ENCODE data around the gene STEAP2. TPM values are rescaled to one million over a fixed set of nuclear protein-coding genes. Genes with fewer than 3 reads are reported as not detected.

The STEAP2 gene
- polyA plus RNA-seq, 3 donors = not detected

DNA sequence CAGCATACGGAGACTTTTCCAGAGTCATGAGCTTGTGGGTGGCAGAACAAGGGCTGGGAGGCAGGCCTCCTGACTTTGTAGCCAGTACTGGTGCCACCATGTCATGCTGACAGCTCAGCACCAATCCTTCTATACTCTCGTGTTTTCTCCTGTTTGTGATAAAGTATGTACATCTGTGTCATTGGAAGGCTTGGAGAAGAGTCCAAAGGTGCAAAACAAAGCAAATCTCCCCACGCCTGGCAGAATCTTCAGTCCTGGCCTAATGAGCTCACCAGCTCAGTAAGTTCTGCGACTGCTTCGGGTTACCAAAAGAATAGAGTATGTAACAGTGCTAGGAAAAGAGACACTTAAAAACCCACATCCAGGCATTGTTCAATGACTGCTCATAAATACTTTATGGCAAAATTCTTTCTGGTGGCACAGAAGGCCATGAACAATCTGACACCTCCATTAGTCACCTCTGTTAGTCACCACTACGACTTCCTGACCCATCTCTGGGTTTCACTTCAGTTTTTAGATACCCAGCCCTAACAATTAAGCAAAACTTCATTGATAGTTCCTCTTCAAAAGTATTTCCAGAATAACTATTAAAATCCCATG lies 32.8 kb upstream of the STEAP2 start:
- H3K9me3 ChIP-seq (replicated peaks in 1 of 2; ENCODE audit: control insufficient read depth in 1 of 2, insufficient read depth in 1 of 2, low read length in 2 of 2) = peaks cover 10 to 14% of the 10 kb centered on the region in 2 donors
- peaks cover 0 to 1% (median 0%) of the 10 kb centered on the region in 3 donors for H3K27me3 Mint-ChIP-seq (ENCODE audit: low read depth in 3 of 3)
- intact Hi-C loops (cut with micrococcal nuclease) = no loop called here
- TF ChIP-seq, protein P1, sequence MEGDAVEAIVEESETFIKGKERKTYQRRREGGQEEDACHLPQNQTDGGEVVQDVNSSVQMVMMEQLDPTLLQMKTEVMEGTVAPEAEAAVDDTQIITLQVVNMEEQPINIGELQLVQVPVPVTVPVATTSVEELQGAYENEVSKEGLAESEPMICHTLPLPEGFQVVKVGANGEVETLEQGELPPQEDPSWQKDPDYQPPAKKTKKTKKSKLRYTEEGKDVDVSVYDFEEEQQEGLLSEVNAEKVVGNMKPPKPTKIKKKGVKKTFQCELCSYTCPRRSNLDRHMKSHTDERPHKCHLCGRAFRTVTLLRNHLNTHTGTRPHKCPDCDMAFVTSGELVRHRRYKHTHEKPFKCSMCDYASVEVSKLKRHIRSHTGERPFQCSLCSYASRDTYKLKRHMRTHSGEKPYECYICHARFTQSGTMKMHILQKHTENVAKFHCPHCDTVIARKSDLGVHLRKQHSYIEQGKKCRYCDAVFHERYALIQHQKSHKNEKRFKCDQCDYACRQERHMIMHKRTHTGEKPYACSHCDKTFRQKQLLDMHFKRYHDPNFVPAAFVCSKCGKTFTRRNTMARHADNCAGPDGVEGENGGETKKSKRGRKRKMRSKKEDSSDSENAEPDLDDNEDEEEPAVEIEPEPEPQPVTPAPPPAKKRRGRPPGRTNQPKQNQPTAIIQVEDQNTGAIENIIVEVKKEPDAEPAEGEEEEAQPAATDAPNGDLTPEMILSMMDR (IDR thresholded peaks at IDR 0.05) = no peak
- H3K4me2 ChIP-seq (replicated peaks; ENCODE audit: extremely low read depth, low read length, poor library complexity, severe bottlenecking) = peak overlapping the region; percentile 24
- H3K4me3 ChIP-seq (replicated peaks in 1 of 3; ENCODE audit: low read depth in 2 of 3, low read length in 3 of 3) = peak overlapping the region in 1 of 3 experiments; percentile 6
- no peak overlapping the region for H2AFZ ChIP-seq (ENCODE audit: insufficient read depth, low read depth, low read length, poor library complexity, severe bottlenecking)
- no peak overlapping the region for H3K9ac ChIP-seq (ENCODE audit: insufficient read depth, low read length, poor library complexity, severe bottlenecking)
- no peaks in the 10 kb centered on the region for H3K36me3 ChIP-seq (replicated peaks in 1 of 2; ENCODE audit: control insufficient read depth in 1 of 2, insufficient read depth in 2 of 2, low read length in 2 of 2)
- H3K27ac ChIP-seq (ENCODE audit: low read depth in 1 of 2, low read length in 2 of 2) = peak overlapping the region in 1 of 2 donors; percentile 78
- peaks cover 16 to 27% of the 10 kb centered on the region in 2 donors for H3K4me1 ChIP-seq (ENCODE audit: control insufficient read depth in 1 of 2, insufficient read depth in 2 of 2, low read length in 2 of 2)
- 50% methylated on average over 2 of the region's 6 CpGs for WGBS (ENCODE audit: insufficient coverage)
- peak overlapping the region; percentile 79 to 95 (median 88) for H3K27ac Mint-ChIP-seq
- H3K79me2 ChIP-seq (ENCODE audit: insufficient read depth, low read length) = no peaks in the 10 kb centered on the region
- H3K9me3 Mint-ChIP-seq = peaks cover 6 to 16% (median 11%) of the 10 kb centered on the region in 7 donors
- H4K20me1 ChIP-seq (ENCODE audit: insufficient read depth, low read length) = no peaks in the 10 kb centered on the region
- peaks cover 22% of the 10 kb centered on the region for H3K4me1 Mint-ChIP-seq
- DNase-seq = peak; percentile 68 to 86 (median 71)
- no peaks in the 10 kb centered on the region for H3K27me3 ChIP-seq (ENCODE audit: control insufficient read depth in 2 of 2, insufficient read depth in 2 of 2, low read length in 2 of 2)
- H3K36me3 Mint-ChIP-seq = no peaks in the 10 kb centered on the region
- no peak overlapping the region for H3K4me3 Mint-ChIP-seq

DNA sequence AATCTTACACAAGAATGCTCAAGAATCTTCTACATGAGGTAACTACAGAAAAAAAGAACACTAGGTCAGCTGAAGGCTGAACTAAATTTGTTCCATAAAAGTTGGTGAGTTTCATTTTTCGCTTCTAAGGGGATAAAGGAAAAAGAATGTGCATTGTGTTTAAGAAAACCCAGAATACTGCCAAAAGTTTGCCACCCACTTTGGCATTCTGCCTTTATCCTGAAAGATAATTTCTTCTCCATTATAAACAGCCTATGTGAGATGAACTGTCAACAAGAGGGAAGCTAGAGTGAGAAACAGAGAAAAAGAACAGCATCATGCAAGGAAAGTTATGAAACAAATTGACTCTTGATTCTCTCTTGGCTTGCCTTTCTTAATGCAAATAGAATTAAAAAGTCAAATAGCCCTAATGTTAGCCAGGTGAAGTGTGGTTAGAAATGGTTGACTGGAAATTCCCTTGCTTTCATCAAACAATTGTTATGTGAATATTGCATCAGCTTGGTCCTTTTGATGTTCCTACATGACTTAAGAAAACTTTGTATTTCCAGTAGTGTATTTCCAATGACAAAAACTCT lies 31.4 kb upstream of the STEAP2 start:
- no peak overlapping the region for H3K4me3 Mint-ChIP-seq
- Histone ChIP-seq H2AFZ (ENCODE audit: insufficient read depth, low read depth, low read length, poor library complexity, severe bottlenecking) (no peak overlapping the region), H3K9ac (ENCODE audit: insufficient read depth, low read length, poor library complexity, severe bottlenecking) (no peak overlapping the region), H4K20me1 (ENCODE audit: insufficient read depth, low read length) (no peaks in the 10 kb centered on the region), H3K27me3 (ENCODE audit: control insufficient read depth in 2 of 2, insufficient read depth in 2 of 2, low read length in 2 of 2) (no peaks in the 10 kb centered on the region), H3K4me2 (replicated peaks; ENCODE audit: extremely low read depth, low read length, poor library complexity, severe bottlenecking) (no peak overlapping the region), H3K79me2 (ENCODE audit: insufficient read depth, low read length) (no peaks in the 10 kb centered on the region), H3K36me3 (replicated peaks in 1 of 2; ENCODE audit: control insufficient read depth in 1 of 2, insufficient read depth in 2 of 2, low read length in 2 of 2) (no peaks in the 10 kb centered on the region), H3K4me3 (replicated peaks in 1 of 3; ENCODE audit: low read depth in 2 of 3, low read length in 3 of 3) (no peak overlapping the region), H3K9me3 (replicated peaks in 1 of 2; ENCODE audit: control insufficient read depth in 1 of 2, insufficient read depth in 1 of 2, low read length in 2 of 2) (peaks cover 10 to 14% of the 10 kb centered on the region in 2 donors), H3K4me1 (ENCODE audit: control insufficient read depth in 1 of 2, insufficient read depth in 2 of 2, low read length in 2 of 2) (peaks cover 16 to 27% of the 10 kb centered on the region in 2 donors), H3K27ac (ENCODE audit: low read depth in 1 of 2, low read length in 2 of 2) (peak overlapping the region in 1 of 2 donors; percentile 1)
- peaks cover 6 to 16% (median 11%) of the 10 kb centered on the region in 7 donors for H3K9me3 Mint-ChIP-seq
- peak overlapping the region in 2 of 7 donors; percentile 62 to 68 for H3K27ac Mint-ChIP-seq
- no peaks in the 10 kb centered on the region for H3K36me3 Mint-ChIP-seq
- no peak for DNase-seq
- intact Hi-C loops (cut with micrococcal nuclease) = loop anchor here in 1 of 2 donors (5.0 kb wide), 1 partner anchor 167 kb away; the partner anchor contains the start of gene GTPBP10
- peaks cover 0 to 1% (median 0%) of the 10 kb centered on the region in 3 donors for H3K27me3 Mint-ChIP-seq (ENCODE audit: low read depth in 3 of 3)
- no CpG with 5 or more reads among the region's 1 CpG for WGBS (ENCODE audit: insufficient coverage)
- TF ChIP-seq, protein P1 (IDR thresholded peaks at IDR 0.05) = no peak
- peaks cover 22% of the 10 kb centered on the region for H3K4me1 Mint-ChIP-seq
